Hematopoietic multipotent progenitor cell treated with erythropoietin and hydrocortisone succinate and interleukin-3 and kit ligand, for 17 days (in vitro differentiated cells): ENCODE results near the gene SUFU.
A peak's percentile ranks its signal among the peaks of the same experiment; 100 is the strongest.
"Not testable (repeated sequence)": the region's sequence is repeated elsewhere in the genome, so short reads cannot be mapped to it uniquely, and the experiment has no call there.

Experiments
- DNase-seq: peaks from one replicate; pipeline ENCODE4 v3.0.0-alpha.2; 2015; ENCODE audit warnings: low spot score

SUFU gene

DNA sequence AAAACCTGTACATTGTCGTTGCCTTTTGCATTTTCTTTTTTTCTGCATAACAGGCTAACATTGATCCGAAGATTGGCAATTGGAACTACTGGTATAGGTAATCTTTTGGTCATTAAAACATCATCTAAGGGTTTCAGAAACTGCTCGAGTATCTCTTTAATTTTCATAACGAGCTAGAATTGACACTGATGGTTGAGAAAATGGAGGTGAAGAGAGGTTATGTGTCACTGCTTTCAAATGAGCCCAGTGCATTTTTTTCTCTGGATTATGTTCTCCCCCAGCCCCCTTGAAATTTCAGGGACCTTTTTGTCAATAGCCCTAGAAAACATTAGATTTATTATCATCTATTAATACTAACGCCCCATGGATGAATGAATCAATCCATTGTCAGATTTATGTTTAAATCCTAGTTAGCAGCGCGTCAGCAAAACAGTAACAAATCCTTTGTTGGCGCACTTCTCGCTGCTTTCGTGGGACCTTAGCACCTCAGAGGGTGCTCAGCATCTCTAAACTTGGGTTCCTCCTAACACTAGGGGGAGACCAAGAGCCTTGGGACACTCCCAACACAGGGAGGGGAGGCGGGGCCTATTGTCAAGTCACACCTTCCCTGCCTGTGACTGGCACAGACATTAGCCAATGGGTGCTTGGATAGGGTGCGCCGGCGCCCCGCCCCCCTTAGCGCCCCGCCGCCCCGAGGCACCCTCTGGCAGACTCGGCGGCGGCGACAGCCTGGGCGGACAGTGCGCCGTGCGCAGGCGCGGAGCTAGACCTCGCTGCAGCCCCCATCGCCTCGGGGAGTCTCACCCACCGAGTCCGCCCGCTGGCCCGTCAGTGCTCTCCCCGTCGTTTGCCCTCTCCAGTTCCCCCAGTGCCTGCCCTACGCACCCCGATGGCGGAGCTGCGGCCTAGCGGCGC is at the start of gene SUFU:
SUFU (plus strand) TSS at position 709 of the 915 bp plus-strand sequence; CDS start at position 890, 181 bp downstream.
- DNase-seq: peak; percentile 100

DNA sequence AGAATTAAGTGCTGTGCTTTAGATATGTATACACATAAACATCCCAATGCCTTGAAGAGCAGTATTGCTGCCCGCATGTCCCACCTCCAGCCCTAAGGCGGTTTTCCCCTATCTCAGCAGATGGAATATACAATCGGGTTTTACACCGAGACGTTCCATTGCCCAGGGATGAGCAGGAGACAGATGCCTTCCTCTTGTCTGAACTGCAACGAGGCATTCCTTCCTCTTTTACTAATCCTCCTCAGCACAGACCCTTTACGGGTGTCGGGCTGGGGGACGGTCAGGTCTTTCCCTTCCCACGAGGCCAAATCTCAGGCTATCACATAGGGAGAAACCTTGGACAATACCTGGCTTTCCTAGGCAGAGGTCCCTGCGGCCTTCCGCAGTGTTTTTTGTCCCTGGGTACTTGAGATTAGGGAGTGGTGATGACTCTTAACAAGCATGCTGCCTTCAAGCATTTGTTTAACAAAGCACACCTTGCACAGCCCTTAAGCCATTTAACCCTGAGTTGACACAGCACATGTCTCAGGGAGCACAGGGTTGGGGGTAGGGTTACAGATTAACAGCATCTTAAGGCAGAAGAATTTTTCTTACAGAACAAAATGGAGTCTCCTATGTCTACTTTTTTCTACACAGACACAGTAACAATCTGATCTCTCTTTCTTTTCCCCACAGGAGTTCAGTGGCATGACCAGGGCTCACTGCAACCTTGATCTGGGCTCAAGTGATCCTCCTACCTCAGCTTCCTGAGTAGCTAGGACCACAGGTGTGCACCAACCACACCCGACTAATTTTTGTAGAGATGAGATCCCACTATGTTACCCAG is 48.9 kb upstream of the SUFU start:
- DNase-seq: not testable (repeated sequence)

GRCh38 chr10:102455893-102456471 is 47.8 kb upstream of the SUFU start:
- DNase-seq: no peak

DNA sequence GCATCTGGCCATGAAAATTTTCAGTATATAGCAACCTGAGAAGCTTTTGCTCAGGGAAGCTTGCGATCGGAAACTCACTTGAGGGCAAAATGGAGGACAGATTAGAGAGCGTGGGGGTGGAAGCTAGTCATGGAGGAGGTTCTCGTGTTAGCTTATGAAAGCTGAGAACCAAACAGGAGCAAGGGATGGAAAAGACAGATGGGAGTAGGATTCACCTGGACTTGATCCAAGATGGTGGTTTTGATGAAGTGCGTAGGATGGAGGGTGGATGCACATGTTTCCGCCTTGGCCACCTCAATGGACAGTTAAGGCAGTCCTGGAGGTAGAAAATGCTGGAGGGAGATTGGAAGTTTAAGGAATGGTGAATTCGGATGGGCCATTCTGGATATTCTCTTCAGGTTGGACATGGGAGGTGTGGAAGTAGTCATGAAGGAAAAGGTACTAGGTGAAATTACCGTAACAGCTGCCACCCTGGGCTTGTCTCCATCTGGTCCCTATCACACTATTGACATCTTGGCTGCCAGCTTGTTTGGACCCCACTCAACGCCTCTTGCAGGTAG is 46.1 kb upstream of the SUFU start:
- no peak for DNase-seq

DNA sequence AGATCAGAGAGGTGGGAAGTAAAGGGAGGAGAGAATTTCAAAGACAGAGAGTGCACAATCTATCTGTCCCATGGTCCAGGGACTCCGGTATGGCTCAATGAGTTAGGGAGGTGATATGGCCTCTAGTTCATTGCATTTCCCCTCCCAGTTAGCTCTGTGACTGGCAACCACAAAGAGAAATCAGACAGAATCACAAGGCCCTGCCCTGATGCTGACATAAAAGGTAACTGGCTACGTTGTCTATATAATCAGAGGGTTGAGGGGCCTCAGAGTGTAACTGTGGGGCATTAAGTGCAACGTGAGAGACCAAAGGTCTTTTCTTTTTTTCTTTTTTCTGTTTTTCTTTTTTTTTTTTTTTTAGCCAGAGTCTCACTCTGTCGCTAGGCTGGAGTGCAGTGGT is 45.1 kb upstream of the SUFU start:
- DNase-seq: no peak

DNA sequence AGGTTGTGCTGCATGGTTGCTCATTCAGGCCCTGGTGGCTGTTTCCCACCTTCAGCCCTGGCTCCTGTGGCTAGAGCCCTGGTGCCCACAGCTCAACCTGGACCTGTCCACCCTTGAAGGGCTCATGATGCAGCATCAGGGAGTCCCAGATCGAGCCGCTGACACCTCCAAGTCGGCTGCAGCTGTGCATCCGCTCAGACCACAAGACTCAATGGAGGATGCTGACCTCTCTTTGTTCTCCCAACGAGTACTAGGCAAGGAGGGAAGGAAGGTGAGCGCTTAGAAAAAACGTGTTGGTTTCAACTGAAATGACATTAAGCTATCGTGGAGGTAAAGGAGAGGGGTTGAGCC is 43.0 kb upstream of the SUFU start:
- no peak for DNase-seq

GRCh38 chr10:102461187-102462054 is 42.4 kb upstream of the SUFU start:
- DNase-seq: peak; percentile 90

- no peak for DNase-seq
These were observed 41.2 kb upstream of the SUFU start for GRCh38 chr10:102462512-102463054.

GRCh38 chr10:102463983-102464382 is 39.8 kb upstream of the SUFU start:
- DNase-seq: no peak

DNA sequence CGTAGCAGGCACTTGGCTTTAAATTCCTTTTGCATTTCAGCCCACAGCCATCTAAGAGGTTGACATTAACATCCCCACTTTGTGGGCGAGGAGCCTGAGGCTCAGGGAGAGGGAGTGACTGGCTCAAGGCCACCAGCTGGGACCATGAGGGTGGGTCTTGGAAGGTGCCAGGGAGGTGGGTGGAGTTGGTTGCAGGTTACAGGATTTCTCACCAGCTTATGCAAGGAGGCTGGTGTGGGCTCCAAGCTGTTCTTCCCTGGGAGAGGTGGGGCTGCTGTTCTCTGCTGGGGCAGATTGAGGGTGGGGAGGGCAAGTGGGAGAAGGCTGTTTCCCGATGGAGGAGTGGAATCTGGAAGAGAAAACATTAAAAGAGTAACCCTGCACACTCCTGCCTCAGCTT is 38.3 kb upstream of the SUFU start:
- DNase-seq: no peak

- DNase-seq: no peak
These were observed 36.5 kb upstream of the SUFU start for GRCh38 chr10:102467318-102467717.

DNA sequence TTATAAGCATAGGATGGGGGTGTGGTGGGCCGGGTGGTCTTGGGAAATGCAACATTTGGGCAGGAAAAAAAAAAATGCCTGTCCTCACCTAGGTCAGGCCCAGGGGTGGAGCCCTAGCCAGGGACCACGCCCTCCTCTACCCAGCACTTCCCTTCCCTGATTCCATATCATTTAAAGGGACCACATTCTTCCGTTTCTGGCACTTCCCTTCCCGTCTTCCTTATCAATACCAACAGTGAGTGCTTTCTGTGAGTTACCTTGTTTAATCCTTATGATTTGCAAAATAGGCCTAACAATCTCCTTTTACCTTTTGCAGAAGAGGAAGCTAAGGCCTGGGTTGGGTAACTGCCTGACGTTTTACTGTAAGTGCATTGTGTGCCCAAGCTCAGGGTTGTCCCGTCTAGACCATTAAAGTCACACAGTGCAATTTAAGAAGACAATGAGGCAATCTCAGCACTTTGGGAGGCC is 35.8 kb upstream of the SUFU start:
- DNase-seq: no peak

DNA sequence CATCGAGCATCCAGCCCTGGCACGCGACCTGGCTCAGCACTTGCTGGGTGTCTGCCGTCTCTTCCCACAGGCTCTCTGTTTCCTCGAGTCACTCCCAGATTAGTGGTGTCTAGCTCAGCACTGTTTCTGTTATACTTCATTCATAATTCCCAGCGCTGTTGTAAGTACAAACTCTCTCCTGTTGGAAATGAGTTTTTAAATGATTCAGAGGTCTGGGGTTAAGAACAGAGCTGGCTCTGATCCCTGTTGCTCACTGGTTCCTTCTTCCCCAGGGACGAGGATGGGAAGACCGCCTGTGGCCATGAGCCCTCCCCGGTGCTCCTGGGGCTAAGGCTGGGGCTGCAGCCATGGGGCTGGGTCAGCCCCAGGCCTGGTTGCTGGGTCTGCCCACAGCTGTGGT is 35.1 kb upstream of the SUFU start:
- no peak for DNase-seq

DNA sequence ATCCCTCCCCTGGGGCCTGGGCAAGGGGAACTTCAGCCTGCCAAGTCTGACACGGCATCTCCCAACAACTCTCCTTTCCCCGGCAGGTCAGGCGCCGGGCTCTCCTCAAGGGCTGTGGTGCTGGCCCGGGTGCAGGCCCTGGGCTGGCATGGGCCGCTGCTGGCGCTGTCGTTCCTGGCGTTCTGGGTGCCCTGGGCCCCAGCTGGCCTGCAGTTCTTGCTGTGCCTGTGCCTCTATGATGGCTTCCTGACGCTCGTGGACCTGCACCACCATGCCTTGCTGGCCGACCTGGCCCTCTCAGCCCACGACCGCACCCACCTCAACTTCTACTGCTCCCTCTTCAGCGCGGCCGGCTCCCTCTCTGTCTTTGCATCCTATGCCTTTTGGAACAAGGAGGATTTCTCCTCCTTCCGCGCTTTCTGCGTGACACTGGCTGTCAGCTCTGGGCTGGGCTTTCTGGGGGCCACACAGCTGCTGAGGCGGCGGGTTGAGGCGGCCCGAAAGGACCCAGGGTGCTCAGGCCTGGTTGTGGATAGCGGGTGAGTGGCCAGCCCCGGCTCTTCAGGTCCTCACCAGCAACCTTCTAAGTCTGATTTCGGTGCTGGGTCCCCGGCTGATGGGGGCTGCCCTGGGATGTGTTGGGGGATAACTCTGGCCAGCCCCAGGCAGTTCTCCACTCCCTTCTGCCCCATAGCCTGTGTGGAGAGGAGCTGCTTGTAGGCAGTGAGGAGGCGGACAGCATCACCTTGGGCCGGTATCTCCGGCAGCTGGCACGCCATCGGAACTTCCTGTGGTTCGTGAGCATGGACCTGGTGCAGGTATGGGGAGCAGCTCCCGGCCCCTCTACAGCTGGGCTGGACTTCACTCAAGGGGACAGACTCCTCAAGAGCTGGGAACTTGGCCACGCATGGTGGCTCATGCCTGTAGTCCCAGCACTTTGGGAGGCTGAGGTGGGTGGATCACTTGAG is 32.9 kb upstream of the SUFU start:
- no peak for DNase-seq

DNA sequence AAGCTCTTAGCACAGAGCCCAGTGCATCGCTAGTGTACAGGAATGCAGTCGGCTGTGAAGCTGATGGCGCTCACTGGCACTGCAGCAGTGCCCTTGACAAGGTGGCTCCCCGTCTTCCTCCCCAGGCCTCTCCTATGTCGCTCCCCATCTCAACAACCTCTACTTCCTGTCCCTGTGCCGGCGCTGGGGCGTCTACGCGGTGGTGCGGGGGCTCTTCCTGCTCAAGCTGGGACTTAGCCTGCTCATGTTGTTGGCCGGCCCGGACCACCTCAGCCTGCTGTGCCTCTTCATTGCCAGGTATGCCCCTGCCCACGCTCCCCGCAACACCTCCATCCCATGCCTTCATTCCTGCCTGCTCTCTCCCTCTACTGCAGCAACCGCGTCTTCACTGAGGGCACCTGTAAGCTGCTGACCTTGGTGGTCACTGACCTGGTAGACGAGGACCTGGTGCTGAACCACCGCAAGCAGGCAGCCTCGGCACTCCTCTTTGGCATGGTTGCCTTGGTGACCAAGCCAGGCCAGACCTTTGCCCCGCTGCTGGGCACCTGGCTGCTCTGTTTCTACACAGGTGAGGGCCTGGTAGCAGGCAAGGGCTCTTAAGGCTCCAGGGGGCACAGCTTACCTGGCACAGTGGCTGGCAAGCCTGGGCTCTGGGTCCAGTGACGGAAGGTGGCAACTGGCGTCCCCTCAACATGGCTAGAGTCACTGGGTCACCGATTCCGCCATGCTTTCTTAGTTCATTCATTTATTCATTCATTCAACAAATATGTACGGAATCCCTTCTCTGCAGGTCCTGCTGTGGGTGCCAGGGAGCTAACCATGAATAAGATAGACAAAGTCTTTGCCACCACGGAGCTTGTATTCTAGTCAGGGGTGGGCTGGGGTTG is 30.1 kb upstream of the SUFU start:
- no peak for DNase-seq

- no peak for DNase-seq
These were observed 28.2 kb upstream of the SUFU start for GRCh38 chr10:102475451-102476040.

GRCh38 chr10:102476466-102477141 is 27.2 kb upstream of the SUFU start:
- DNase-seq: no peak

DNA sequence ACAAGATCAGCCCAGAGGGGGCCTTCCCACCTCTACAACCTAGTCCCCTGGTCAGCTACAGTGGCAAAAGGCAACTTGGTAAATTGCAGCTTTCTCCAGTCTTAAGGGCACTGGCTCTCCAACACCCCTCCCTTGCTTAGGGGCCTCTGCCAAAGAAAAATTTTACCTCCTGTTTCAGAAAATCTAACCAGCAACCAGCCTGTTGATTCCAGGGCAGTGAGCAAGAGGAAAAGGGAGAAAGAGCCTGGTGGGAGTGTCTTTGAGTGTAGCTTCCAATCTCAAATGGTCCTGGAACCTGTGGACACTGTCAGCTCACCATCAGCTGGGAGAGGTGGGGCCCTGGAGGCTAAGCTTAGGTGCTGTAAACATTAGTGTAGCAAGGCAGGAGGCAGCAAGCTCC is 24.1 kb upstream of the SUFU start:
- no peak for DNase-seq
